HG02852 (cell line): Measurements from ENCODE around the gene SUCO.

Experiments
- ATAC-seq: cut with Tn5 transposase; IDR thresholded peaks from one replicate; pipeline ENCODE4 v1.9.1; 2021; ENCODE audit warnings: mild to moderate bottlenecking, moderate library complexity; ENCODE audit not compliant: unreplicated experiment

The SUCO gene

GRCh38 chr1:172641492-172641891 is 108.5 kb downstream of the SUCO start:
- no peak for ATAC-seq

- no peak for ATAC-seq
Measured at GRCh38 chr1:172642970-172643369, 110.0 kb downstream of the SUCO start.

- ATAC-seq = no peak
Measured at GRCh38 chr1:172646653-172647052, 113.7 kb downstream of the SUCO start.

- ATAC-seq = no peak
Measured at GRCh38 chr1:172647110-172647564, 114.2 kb downstream of the SUCO start.

GRCh38 chr1:172647987-172648386 is 115.0 kb downstream of the SUCO start:
- no peak for ATAC-seq

GRCh38 chr1:172650474-172651193 is 117.7 kb downstream of the SUCO start:
- no peak for ATAC-seq

- ATAC-seq = no peak
Measured at GRCh38 chr1:172653015-172653709, 120.2 kb downstream of the SUCO start.

GRCh38 chr1:172654535-172654934 is 121.6 kb downstream of the SUCO start:
- ATAC-seq = no peak

GRCh38 chr1:172656576-172656975 is 123.6 kb downstream of the SUCO start:
- no peak for ATAC-seq

- no peak for ATAC-seq
Measured at GRCh38 chr1:172657586-172657985, 124.6 kb downstream of the SUCO start.

GRCh38 chr1:172658871-172659453 is 126.0 kb downstream of the SUCO start, which contains the start of gene FASLG:
FASLG (plus strand) TSS chr1:172659103; CDS start chr1:172659202, 99 bp downstream.
- ATAC-seq = no peak

GRCh38 chr1:172661107-172661506 is 128.2 kb downstream of the SUCO start:
- no peak for ATAC-seq
